B cell (primary cell): ENCODE results near the gene YES1. TPM values are rescaled to one million over a fixed set of nuclear protein-coding genes. Genes with fewer than 3 reads are reported as not detected.

Experiments
- ATAC-seq: fragments of 200-7000 bp; cut with Tn5 transposase; one replicate; pipeline ENCODE4 v1.10.0; 2021; ENCODE audit warnings: low read depth, mild to moderate bottlenecking, moderate number of reproducible peaks, moderate library complexity
- CTCF ChIA-PET: fragments of 350-600 bp; sonication (Branson Sonifier 250); formaldehyde crosslinking; loops from one replicate; lab custom pipeline; 2021; ENCODE audit warnings: antibody characterized with exemption, inconsistent platforms; lab: Charles Lee
- POLR2A ChIA-PET: fragments of 350-600 bp; sonication (Branson Sonifier 250); formaldehyde crosslinking; loops from one replicate; lab custom pipeline; 2021; ENCODE audit warnings: antibody characterized with exemption; lab: Charles Lee
- DNase-seq: peaks from one replicate; pipeline ENCODE4 v3.0.0; 2013
- H2AFZ ChIP-seq: 2 replicates; pipeline ENCODE4 v1.6.1; 2012; ENCODE audit warnings: mild to moderate bottlenecking, low read depth, low read length; ENCODE audit not compliant: insufficient read depth, poor library complexity, severe bottlenecking
- H3K27ac ChIP-seq, 2 donors: 1 replicate in 1 of 2; 2 replicates in 1 of 2; pipeline ENCODE4 v1.5.1; 2012 to 2013; ENCODE audit warnings: low read length in 2 of 2, mild to moderate bottlenecking in 2 of 2, moderate library complexity in 1 of 2
- H3K27me3 ChIP-seq, 4 experiments: fragments of 200-600 bp in 1 of 4; sonication (generic) in 1 of 4; replicated peaks in 1 of 4; 1 replicate in 2 of 4; 2 replicates in 2 of 4; pipeline versions ENCODE4 v1.6.1 to v1.7.0; 2013 to 2016; ENCODE audit warnings: low read length in 3 of 4, mild to moderate bottlenecking in 2 of 4, mixed read lengths in 1 of 4, moderate library complexity in 1 of 4; ENCODE audit not compliant: insufficient read depth in 4 of 4, control insufficient read depth in 3 of 4; ENCODE audit errors: control extremely low read depth in 1 of 4
- H3K36me3 ChIP-seq, 2 experiments: replicated peaks in 1 of 2; 1 replicate in 1 of 2; 2 replicates in 1 of 2; pipeline versions ENCODE4 v1.6.1 to v1.7.1; 2013; ENCODE audit warnings: low read length in 1 of 2; ENCODE audit not compliant: insufficient read depth in 2 of 2, control insufficient read depth in 1 of 2; ENCODE audit errors: control extremely low read depth in 1 of 2, extremely low read depth in 1 of 2
- H3K4me1 ChIP-seq, 2 donors: fragments of 200-600 bp in 1 of 2; sonication (generic) in 1 of 2; 1 replicate in 1 of 2; 2 replicates in 1 of 2; pipeline versions ENCODE4 v1.5.1 to v1.6.1; 2013 to 2017; ENCODE audit warnings: low read length in 2 of 2; ENCODE audit not compliant: control insufficient read depth in 2 of 2, insufficient read depth in 2 of 2
- H3K4me2 ChIP-seq: replicated peaks from 2 replicates; pipeline ENCODE3; 2012; ENCODE audit warnings: mild to moderate bottlenecking, low read depth, low read length; ENCODE audit not compliant: poor library complexity, severe bottlenecking
- H3K4me3 ChIP-seq, 5 experiments: fragments of 200-600 bp in 1 of 5; sonication (generic) in 1 of 5; 1 replicate in 3 of 5; 2 replicates in 2 of 5; pipeline versions ENCODE4 v1.5.1 to v1.7.0; 2011 to 2016; ENCODE audit warnings: low read length in 4 of 5, mild to moderate bottlenecking in 4 of 5, low read depth in 2 of 5, control low read depth in 1 of 5, moderate library complexity in 1 of 5; ENCODE audit not compliant: insufficient read depth in 1 of 5; ENCODE audit errors: control extremely low read depth in 1 of 5, extremely low read depth in 1 of 5
- H3K79me2 ChIP-seq: fragments of 200-600 bp; sonication (generic); one replicate; pipeline ENCODE4 v1.6.0; 2016; ENCODE audit warnings: low read length; ENCODE audit not compliant: control insufficient read depth, insufficient read depth
- H3K9ac ChIP-seq: fragments of 200-600 bp; sonication (generic); 2 replicates; pipeline ENCODE4 v1.6.1; 2017; ENCODE audit warnings: mild to moderate bottlenecking, low read length, moderate library complexity
- H3K9me3 ChIP-seq, 3 donors: one replicate each; pipeline versions ENCODE4 v1.6.1 to v1.7.1; 2013; ENCODE audit warnings: low read length in 2 of 3; ENCODE audit not compliant: control insufficient read depth in 2 of 3, insufficient read depth in 1 of 3; ENCODE audit errors: control extremely low read depth in 1 of 3
- H4K20me1 ChIP-seq: 2 replicates; pipeline ENCODE4 v1.6.0; 2012; ENCODE audit warnings: mild to moderate bottlenecking, low read length; ENCODE audit not compliant: insufficient read depth, control insufficient read depth, poor library complexity, severe bottlenecking
- H3K27ac Mint-ChIP-seq: one replicate; pipeline ENCODE4 v1.8.0; 2021; ENCODE audit warnings: mixed read lengths
- H3K27me3 Mint-ChIP-seq: one replicate; pipeline ENCODE4 v1.8.0; 2021; ENCODE audit warnings: mixed read lengths
- H3K4me1 Mint-ChIP-seq: one replicate; pipeline ENCODE4 v1.8.0; 2021; ENCODE audit warnings: mixed read lengths
- H3K4me3 Mint-ChIP-seq: one replicate; pipeline ENCODE4 v1.8.0; 2021; ENCODE audit warnings: mixed read lengths
- H3K9me3 Mint-ChIP-seq: one replicate; pipeline ENCODE4 v1.8.0; 2022; ENCODE audit warnings: mixed read lengths; ENCODE audit not compliant: insufficient read depth
- CTCF ChIP-seq: fragments of 200-600 bp; IDR thresholded peaks from one replicate; pipeline ENCODE4 v1.8.0; 2022; ENCODE audit warnings: antibody characterized with exemption, mild to moderate bottlenecking
- EZH2 ChIP-seq: IDR thresholded peaks from 2 replicates; pipeline ENCODE4 v1.6.1; 2012; ENCODE audit warnings: borderline replicate concordance, low read depth, mild to moderate bottlenecking, moderate library complexity, low read length; ENCODE audit not compliant: insufficient read depth, poor library complexity, severe bottlenecking
- WGBS: methylation state at CpG from one replicate; pipeline ENCODE4 v1.1.5; 2013; ENCODE audit warnings: missing lambda C conversion rate; ENCODE audit not compliant: insufficient coverage; 5-methylcytosine and 5-hydroxymethylcytosine counted together
- intact Hi-C: fragments of 100-400 bp; cut with micrococcal nuclease; formaldehyde crosslinking; loops from one replicate; pipeline ENCODE4 v1.10.0; 2022
- polyA plus RNA-seq: library from polyadenylated mRNA; depleted of rRNA; stranded (reverse); fragments of >200 nt; gene quantifications from 2 replicates; pipeline ENCODE4 v1.2.3, GENCODE V29; 2012
- total RNA-seq, 2 donors: library from RNA; stranded (reverse); fragments of 120-200 nt in 1 of 2; gene quantifications; 1 replicate in 1 of 2; 2 replicates in 1 of 2; pipeline versions ENCODE4 v1.2.3 to v1.2.4, GENCODE V29; 2013 to 2022

Gene YES1
- total and polyA plus RNA-seq, 2 donors (not counting 1 experiment from before 2014, with no cell fraction given) = 0.30 TPM; not detected in 1

GRCh38 chr18:697012-697411 lies 115.0 kb downstream of the YES1 start:
- DNase-seq = no peak
- Histone ChIP-seq H3K36me3 (no peaks in the 10 kb centered on the region), H4K20me1 (no peaks in the 10 kb centered on the region), H3K4me2 (no peak overlapping the region), H3K9me3 (no peaks in the 10 kb centered on the region), H3K9ac (no peak overlapping the region), H2AFZ (no peak overlapping the region), H3K27me3 (no peaks in the 10 kb centered on the region), H3K4me1 (no peaks in the 10 kb centered on the region), H3K27ac (no peak overlapping the region), H3K79me2 (no peaks in the 10 kb centered on the region), H3K4me3 (no peak overlapping the region)
- H3K9me3 Mint-ChIP-seq = no peaks in the 10 kb centered on the region
- ChIA-PET POLR2A (no interaction called here), CTCF (no interaction called here)
- TF ChIP-seq EZH2 (no peak), CTCF (no peak)
- ATAC-seq = no peak
- 100% methylated on average over 1 of the region's 4 CpGs for WGBS
- no peaks in the 10 kb centered on the region for H3K4me1 Mint-ChIP-seq
- no peak overlapping the region for H3K4me3 Mint-ChIP-seq
- H3K27ac Mint-ChIP-seq = no peak overlapping the region
- intact Hi-C loops = no loop called here
- H3K27me3 Mint-ChIP-seq = no peaks in the 10 kb centered on the region

GRCh38 chr18:693466-694187 lies 118.4 kb downstream of the YES1 start:
- Histone ChIP-seq H3K9ac (no peak overlapping the region), H3K27ac (no peak overlapping the region), H3K4me2 (no peak overlapping the region), H3K36me3 (no peaks in the 10 kb centered on the region), H3K27me3 (no peaks in the 10 kb centered on the region), H3K9me3 (no peaks in the 10 kb centered on the region), H3K79me2 (no peaks in the 10 kb centered on the region), H4K20me1 (no peaks in the 10 kb centered on the region), H3K4me3 (no peak overlapping the region), H2AFZ (no peak overlapping the region), H3K4me1 (no peaks in the 10 kb centered on the region)
- no peaks in the 10 kb centered on the region for H3K4me1 Mint-ChIP-seq
- intact Hi-C loops = no loop called here
- ChIA-PET CTCF (no interaction called here), POLR2A (no interaction called here)
- H3K4me3 Mint-ChIP-seq = no peak overlapping the region
- H3K9me3 Mint-ChIP-seq = no peaks in the 10 kb centered on the region
- DNase-seq (no peak), ATAC-seq (no peak)
- 80% methylated on average over 5 of the region's 8 CpGs for WGBS
- H3K27ac Mint-ChIP-seq = no peak overlapping the region
- no peaks in the 10 kb centered on the region for H3K27me3 Mint-ChIP-seq
- TF ChIP-seq EZH2 = no peak
- TF ChIP-seq CTCF = no peak
